Measurements from ENCODE around the gene ARL14.

The ARL14 gene

GRCh38 chr3:160676547-160677303 lies at the start of gene ARL14:
ARL14 (plus strand) TSS chr3:160677160; CDS start chr3:160677347, 187 bp downstream.
- no peak for DNase-seq

GRCh38 chr3:160629491-160629890 lies 47.5 kb upstream of the ARL14 start:
- DNase-seq, result no peak

DNA sequence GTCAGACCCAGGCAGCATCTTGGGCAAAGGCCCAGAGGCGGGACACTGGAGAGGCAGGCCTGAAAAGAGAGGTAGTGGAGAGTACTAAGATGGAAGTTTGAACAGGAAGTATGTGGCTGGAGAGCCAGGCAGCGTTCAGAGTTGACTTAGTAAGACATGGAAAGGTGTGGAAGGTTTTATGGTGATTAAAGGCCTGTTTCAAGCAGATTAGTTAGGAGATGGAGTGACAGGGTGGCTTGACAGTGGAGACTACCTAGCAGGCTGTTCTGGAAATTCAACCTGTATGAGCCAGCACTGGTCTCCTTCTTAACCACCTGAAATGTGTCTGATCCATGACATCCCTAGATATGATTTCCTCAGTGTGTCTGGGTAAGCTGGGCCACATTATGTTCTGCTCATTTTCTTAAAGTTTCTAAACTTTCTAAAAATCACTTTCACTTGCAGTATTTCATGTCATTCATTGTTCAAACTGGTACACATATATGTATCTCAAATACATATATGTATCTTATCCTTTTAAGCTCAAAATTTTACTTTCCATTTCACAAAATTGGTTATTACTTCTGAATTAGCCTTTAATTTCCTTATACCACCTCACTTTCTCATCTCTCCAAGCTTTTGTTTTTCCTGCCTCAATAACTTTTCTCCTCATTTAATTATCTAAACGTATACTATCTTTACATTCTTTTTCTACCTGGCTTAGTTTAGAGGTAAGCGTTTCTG lies 43.4 kb upstream of the ARL14 start:
- no peak for DNase-seq

- DNase-seq, result no peak
Observed at GRCh38 chr3:160635213-160635612, 41.7 kb upstream of the ARL14 start.

DNA sequence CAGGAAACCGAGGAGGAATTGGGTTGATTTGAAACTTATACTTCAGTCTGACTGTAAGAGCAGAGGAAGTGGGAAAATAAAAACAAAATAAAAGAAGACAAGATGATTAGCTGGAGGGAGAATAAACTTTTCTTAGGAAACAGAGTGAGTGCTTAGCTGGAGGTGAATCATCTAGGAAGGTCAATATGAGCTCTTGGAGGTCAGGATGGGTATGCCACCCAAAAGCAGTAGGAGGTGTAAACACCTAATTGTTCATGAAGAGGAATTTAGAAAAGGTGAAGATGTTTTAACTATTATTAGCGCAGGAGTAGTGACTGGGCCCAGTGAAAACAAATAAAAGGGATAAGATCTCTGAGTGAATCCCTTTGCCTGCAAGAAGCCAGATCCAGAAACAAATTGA lies 39.9 kb upstream of the ARL14 start:
- no peak for DNase-seq

DNA sequence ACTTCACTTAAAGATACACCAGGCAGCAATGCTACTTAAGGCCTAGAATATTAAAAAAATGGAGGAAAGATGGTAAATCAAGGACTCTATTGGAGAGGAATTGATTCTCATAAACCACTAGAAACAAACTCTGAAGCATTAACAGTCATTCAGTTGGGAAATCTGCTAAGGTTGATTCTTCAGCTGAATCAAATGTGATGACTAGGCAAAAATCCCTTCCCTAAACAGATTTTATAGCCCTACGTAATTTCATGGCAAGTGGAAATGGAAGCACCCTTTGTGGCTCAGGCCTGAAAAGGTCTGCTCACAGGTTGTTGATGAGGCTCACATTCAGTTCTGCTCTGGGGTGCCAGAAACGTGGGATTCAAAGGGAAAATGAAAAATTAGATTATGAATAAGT lies 38.8 kb upstream of the ARL14 start:
- no peak for DNase-seq

GRCh38 chr3:160641665-160642309 lies 35.2 kb upstream of the ARL14 start:
- DNase-seq, result no peak

- DNase-seq, result no peak
Observed at GRCh38 chr3:160643994-160644393, 33.0 kb upstream of the ARL14 start.

GRCh38 chr3:160644491-160644890 lies 32.5 kb upstream of the ARL14 start:
- DNase-seq, result no peak

GRCh38 chr3:160648701-160649100 lies 28.3 kb upstream of the ARL14 start:
- DNase-seq, result no peak

GRCh38 chr3:160649596-160649995 lies 27.4 kb upstream of the ARL14 start:
- no peak for DNase-seq

GRCh38 chr3:160653512-160653911 lies 23.4 kb upstream of the ARL14 start:
- no peak for DNase-seq

- no peak for DNase-seq
Observed at GRCh38 chr3:160660902-160661301, 16.1 kb upstream of the ARL14 start.

- DNase-seq, result no peak
Observed at GRCh38 chr3:160661660-160662059, 15.3 kb upstream of the ARL14 start.

- no peak for DNase-seq
Observed at GRCh38 chr3:160665231-160665630, 11.7 kb upstream of the ARL14 start.

GRCh38 chr3:160665784-160666526 lies 11.0 kb upstream of the ARL14 start:
- no peak for DNase-seq

- no peak for DNase-seq
Observed at GRCh38 chr3:160667452-160667851, 9.5 kb upstream of the ARL14 start.

GRCh38 chr3:160668454-160668853 lies 8.5 kb upstream of the ARL14 start:
- DNase-seq, result no peak

DNA sequence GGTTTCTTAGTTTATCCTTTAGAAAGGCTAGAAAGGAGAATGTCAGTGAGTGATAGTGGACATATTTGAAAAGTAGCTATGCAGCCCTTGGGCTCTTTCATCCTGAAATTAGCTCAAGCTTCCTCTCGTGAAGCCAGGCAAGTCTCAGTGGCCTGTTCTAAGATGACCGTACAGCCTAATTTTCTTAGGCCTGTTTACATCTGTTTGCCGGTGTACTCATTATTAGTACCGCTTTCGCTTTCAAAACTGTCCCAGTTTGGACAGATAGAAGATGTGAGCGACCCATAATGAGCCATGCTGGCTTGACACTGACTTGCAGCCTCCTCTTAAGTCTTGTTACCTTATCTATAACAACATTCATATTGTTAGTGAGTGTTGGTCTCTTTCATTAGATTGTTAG lies 5.7 kb upstream of the ARL14 start:
- no peak for DNase-seq

DNA sequence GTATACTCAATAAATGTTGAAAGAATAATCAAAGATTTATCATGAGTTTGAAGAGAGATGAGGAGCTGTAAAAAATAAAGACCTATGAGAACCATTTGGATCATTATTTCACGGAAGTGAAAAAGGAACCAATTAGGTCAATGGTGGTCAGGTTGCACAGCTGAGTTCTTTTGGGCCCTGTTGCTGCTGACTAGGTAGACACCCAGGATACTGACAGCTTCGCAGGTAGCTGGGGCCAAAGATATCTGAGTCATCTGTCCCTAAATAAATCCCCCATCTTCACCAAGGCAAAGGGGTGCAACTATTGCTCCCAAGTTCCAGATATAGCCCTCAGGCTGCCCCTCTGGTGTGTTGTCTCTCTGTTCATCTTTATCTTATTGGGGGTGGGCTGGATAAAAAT lies 5.0 kb upstream of the ARL14 start:
- no peak for DNase-seq

GRCh38 chr3:160673188-160673587 lies 3.8 kb upstream of the ARL14 start:
- DNase-seq, result no peak

- no peak for DNase-seq
Observed at GRCh38 chr3:160675566-160676124, 1.3 kb upstream of the ARL14 start.

DNA sequence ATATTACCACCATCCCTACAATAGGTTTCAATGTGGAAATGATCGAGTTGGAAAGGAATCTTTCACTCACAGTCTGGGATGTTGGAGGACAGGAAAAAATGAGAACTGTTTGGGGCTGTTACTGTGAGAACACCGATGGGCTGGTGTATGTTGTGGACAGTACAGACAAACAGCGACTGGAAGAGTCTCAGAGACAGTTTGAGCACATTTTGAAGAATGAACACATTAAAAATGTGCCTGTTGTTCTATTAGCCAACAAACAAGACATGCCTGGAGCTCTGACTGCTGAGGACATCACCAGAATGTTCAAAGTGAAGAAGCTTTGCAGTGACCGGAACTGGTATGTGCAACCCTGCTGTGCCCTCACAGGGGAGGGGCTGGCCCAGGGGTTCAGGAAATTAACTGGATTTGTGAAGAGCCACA lies 510 bp downstream of the ARL14 start:
- DNase-seq, result no peak

Measured in femur (tissue), 1 donor.